Measurements from ENCODE around the gene CERS6. TPM values are rescaled to one million over a fixed set of nuclear protein-coding genes. Genes with fewer than 3 reads are reported as not detected.

CERS6 gene
- total RNA-seq, 1 experiment from 2014 or later, result 17.3 TPM

GRCh38 chr2:168650781-168651180 lies 194.7 kb downstream of the CERS6 start (continued):
- no peak for TF ChIP-seq E2F4 (CRISPR knock-in tag; IDR thresholded peaks at IDR 0.05; ENCODE audit: borderline replicate concordance, low read depth)
- no peak for TF ChIP-seq SMAD4 (CRISPR knock-in tag; IDR thresholded peaks at IDR 0.05)
- TF ChIP-seq ATF2 (CRISPR knock-in tag; IDR thresholded peaks at IDR 0.05; ENCODE audit: borderline replicate concordance, low read depth), result no peak

- Mint-ChIP-seq H3K27me3 (ENCODE audit: low read depth) (no peaks in the 10 kb centered on the region), H3K36me3 (no peaks in the 10 kb centered on the region), H3K4me3 (no peak overlapping the region), H3K4me1 (peaks cover 9% of the 10 kb centered on the region), H3K27ac (peak overlapping the region; percentile 21; the same call in 1 of the 2 replicates), H3K9me3 (peaks cover 10% of the 10 kb centered on the region; the same call in 1 of the 2 replicates)
- DNase-seq (ENCODE audit: low spot score), result no peak
- CTCF ChIA-PET, result interaction anchor here (0.6 to 1.6 kb wide), 2 partner anchors 20 to 316 kb away, joined by 3 to 4 read pairs; no protein-coding TSS in a partner anchor
- no peak for TF ChIP-seq FOXP1 (CRISPR knock-in tag; IDR thresholded peaks at IDR 0.05; ENCODE audit: borderline replicate concordance)
- TF ChIP-seq ZBTB43 (CRISPR knock-in tag; IDR thresholded peaks at IDR 0.05), result no peak
- TF ChIP-seq NFATC4 (CRISPR knock-in tag; IDR thresholded peaks at IDR 0.05), result no peak
- TF ChIP-seq TP53 (CRISPR knock-in tag; IDR thresholded peaks at IDR 0.05), result no peak
- TF ChIP-seq NR3C1 (CRISPR knock-in tag; conservative IDR thresholded peaks at IDR 0.05; ENCODE audit: low read depth), result no peak
- TF ChIP-seq ZBTB21 (CRISPR knock-in tag; IDR thresholded peaks at IDR 0.05; ENCODE audit: borderline replicate concordance), result no peak
- no peak for TF ChIP-seq HMGXB4 (CRISPR knock-in tag; IDR thresholded peaks at IDR 0.05)
- no peak for TF ChIP-seq CBFB (CRISPR knock-in tag; IDR thresholded peaks at IDR 0.05; ENCODE audit: low read depth)
- TF ChIP-seq SMAD4 (CRISPR knock-in tag; IDR thresholded peaks at IDR 0.05), result no peak
- TF ChIP-seq FOXP4 (CRISPR knock-in tag; IDR thresholded peaks at IDR 0.05), result no peak
- no peak for TF ChIP-seq KAT7 (CRISPR knock-in tag; IDR thresholded peaks at IDR 0.05; ENCODE audit: borderline replicate concordance)
- TF ChIP-seq SP1 (CRISPR knock-in tag; conservative IDR thresholded peaks at IDR 0.05), result no peak
- ATAC-seq, result no peak
- POLR2A ChIA-PET, result interaction anchor here (1.1 kb wide), 1 partner anchor 59 kb away, joined by 4 read pairs; no protein-coding TSS in a partner anchor
Observed at GRCh38 chr2:168652997-168653921, 197.2 kb downstream of the CERS6 start.

All from WTC11 (cell line).